GM21737 (cell line): ENCODE results near the gene MCM10.
"Not testable (repeated sequence)": the region's sequence is repeated elsewhere in the genome, so short reads cannot be mapped to it uniquely, and the experiment has no call there.

ENCODE experiments used
- ATAC-seq: cut with Tn5 transposase; IDR thresholded peaks from one replicate; pipeline ENCODE4 v1.9.1; 2021; ENCODE audit warnings: mild to moderate bottlenecking, moderate library complexity; ENCODE audit not compliant: unreplicated experiment

Gene MCM10

GRCh38 chr10:13219685-13220670 is 58.6 kb downstream of the MCM10 start:
- peak; percentile 77 for ATAC-seq

- ATAC-seq, result no peak
Measured at GRCh38 chr10:13221572-13221971, 60.2 kb downstream of the MCM10 start.

GRCh38 chr10:13222151-13222550 is 60.8 kb downstream of the MCM10 start:
- no peak for ATAC-seq

DNA sequence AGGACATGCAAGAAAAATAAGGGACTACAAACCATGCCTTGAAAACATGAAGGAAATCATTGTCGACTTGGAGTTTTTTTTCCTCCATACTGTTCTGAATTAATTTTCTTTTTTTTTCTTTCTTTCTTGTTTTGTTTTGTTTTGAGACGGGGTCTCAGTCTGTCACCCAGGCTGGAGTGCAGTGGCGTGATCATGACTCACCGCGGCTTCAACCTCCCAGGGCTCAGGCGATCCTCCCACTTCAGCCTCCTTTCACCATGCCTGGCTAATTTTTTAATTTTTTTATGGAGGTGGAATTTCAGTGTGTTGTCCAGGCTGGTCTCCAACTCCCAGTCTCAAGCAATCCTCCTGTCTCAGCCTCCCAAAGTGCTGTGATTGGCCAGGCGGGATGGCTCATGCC is 61.2 kb downstream of the MCM10 start:
- ATAC-seq, result no peak

- no peak for ATAC-seq
Measured at GRCh38 chr10:13223241-13223640, 61.9 kb downstream of the MCM10 start.

DNA sequence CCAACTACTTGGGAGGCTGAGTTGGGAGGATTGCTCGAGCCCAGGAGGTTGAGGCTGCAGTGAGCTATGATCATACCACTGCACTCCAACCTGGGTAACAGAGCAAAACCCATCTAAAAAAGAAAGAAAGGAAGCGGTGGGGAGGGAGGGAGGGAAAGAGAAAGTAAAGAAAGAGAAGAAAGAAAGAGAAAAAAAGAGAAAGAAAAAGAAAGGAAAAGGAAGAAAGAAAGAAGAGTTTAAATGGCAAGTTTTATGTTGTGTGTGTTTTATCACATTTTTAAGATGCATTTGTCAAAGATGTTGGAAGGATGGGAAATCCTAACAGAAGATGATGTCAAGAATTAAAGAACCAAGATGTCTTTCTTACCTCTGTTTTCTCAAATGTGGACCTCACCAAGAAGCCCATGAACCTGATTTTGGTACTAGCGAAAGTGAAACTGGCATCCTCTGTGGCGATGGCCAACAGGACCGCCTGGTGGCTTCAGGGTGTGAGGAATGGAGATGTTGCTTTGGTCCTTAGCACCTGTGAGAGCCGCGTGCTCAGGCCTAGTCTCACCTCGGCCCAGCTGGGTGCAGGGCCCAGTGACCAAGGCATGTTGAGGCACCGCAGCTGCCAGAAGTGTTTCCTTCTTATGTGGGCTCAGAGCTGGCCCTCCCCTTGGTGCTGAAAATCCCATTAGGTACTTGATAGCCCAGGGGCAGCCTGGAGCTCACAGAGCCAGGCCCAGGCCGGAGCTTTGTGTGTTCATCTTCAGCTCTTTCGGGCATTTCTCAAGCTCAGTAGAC is 63.0 kb downstream of the MCM10 start:
- no peak for ATAC-seq

GRCh38 chr10:13225601-13226000 is 64.2 kb downstream of the MCM10 start:
- no peak for ATAC-seq

DNA sequence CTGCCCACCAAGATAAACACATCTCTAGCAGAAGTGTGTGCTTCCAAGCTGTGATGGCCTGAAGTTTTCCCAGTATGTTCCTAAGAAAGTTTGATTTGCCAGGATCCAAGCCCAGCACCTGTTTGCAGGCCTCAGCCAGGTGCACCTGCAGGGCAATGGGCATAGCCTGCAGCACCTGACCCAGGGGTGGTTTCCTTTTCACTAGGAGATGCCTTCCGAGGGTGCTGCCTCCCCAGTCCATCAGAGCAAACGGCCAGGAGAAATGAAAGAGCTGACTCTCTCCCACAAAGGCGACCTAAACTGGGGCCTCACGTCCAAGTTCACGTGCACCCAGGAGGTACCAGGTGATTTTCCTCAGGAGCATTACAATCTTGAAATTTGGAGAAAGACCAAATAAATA is 65.7 kb downstream of the MCM10 start:
- no peak for ATAC-seq

GRCh38 chr10:13231190-13231589 is 69.8 kb downstream of the MCM10 start:
- no peak for ATAC-seq

DNA sequence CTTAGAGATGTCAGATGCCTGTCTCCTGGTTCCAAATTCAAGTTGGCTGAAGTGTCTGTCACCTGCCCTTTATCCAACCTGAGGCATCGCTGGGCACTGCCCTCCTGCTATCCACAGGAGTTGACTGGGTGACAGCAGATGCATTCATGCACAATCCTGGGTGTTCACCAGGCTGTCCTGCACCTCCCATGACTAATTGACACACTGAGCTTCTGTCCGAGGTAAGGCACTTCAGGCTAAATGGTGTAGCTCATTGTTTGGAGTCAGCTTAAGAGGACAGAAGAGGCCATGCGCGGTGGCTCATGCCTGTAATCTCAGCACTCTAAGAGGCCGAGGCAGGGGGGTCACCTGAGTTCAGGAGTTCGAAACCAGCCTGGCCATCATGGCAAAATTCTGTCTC is 70.5 kb downstream of the MCM10 start:
- no peak for ATAC-seq

- ATAC-seq, result no peak
Measured at GRCh38 chr10:13233358-13233757, 72.0 kb downstream of the MCM10 start.

DNA sequence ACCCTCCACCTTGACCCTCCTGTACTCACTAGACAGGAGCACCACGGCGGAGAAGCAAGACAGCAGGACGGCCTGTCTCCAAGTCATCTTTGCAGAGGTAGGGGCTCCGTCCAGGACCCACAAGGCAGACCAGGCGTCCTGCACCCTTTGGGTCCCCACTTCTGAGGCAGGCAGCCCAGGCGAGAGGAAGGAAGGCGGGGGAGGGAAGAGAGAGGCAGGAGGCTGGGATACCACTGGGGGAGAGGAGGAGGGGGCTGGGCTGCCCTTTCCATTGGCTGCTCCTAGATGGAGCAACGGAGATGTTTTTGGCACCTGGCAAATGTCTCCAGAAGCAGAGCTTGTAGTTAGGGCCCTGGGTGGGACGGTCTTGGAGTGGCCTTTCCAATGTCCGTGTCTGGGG is 72.8 kb downstream of the MCM10 start, which contains the start of gene UCMA:
UCMA (minus strand) TSS at position 203 of the 400 bp plus-strand sequence; CDS start at position 87, 116 bp downstream.
- no peak for ATAC-seq

DNA sequence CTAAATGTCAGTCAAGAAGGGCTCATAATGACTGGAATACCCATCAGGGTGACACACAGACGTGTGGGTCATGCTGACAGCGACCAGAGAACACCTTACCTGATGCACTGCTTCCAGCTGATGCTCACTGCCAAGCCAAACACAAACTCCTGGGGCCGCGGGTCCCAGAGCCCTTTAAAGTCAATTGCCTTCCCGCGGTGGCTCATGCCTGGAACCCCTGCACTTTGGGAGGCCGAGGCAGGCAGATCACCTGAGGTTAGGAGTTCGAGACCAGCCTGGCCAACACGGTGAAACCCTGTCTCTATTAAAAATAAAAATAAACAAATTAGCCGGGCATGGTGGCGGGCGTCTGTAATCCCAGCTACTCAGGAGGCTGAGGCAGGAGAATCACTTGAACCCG is 73.4 kb downstream of the MCM10 start:
- not testable (repeated sequence) for ATAC-seq

- no peak for ATAC-seq
Measured at GRCh38 chr10:13236638-13237037, 75.3 kb downstream of the MCM10 start.

DNA sequence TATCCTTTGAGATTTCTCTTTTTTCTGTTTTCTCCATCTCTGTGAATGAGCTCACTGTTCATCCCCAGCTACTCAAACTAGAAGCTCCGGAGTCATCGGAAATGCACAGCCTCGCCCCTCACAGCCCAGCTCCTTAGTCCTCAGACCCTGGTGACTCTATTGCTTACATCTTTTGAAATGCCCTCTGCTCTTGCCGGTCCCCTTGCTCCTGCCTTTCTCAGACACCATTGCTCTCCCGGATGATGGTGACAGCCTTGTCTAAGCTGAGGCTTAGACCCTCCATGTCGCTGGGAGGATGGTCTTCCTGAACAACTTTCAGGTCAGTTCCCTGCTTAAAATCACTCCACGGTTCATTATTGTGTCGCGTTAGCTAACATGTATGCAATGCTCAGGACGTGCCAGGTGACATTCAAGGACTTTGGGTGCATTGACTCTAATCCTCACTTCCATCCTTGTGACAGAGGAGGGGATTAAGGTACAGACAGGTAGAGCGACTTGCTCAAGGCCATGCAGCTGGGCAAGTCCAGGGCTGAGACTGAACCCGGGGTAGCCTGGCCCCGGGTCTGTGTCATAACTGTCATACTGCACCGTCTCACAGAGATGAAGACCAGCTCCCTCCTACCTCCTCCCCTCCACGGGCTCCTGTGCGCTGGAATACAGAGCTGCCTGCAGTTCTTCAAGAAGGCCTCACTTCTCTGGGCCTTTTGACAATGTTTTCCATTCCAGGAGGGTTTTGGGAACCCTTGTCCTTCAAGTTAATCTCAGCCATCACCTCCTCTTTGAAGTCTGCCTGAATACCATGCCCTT is 77.1 kb downstream of the MCM10 start:
- ATAC-seq, result no peak

GRCh38 chr10:13239923-13240322 is 78.6 kb downstream of the MCM10 start:
- no peak for ATAC-seq

- no peak for ATAC-seq
Measured at GRCh38 chr10:13241613-13242012, 80.3 kb downstream of the MCM10 start.

DNA sequence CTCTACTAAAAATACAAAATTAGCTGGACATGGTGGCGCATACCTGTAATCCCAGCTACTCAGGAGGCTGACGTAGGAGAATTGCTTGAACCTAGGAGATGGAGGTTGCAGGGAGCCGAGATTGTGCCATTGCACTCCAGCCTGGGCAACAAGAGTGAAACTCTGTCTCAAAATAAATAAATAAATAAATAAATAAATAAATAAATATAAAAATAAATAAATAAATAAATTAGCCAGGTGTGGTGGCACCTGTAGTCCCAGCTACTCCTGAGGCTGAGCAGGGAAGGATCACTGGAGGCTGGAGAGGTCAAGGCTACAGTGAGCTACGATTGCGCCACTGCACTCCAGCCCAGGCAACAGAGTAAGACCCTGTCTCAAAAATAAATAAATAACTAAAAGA is 80.9 kb downstream of the MCM10 start:
- ATAC-seq, result not testable (repeated sequence)

GRCh38 chr10:13247246-13247645 is 85.9 kb downstream of the MCM10 start:
- no peak for ATAC-seq

GRCh38 chr10:13247784-13248183 is 86.4 kb downstream of the MCM10 start:
- ATAC-seq, result no peak

- no peak for ATAC-seq
Measured at GRCh38 chr10:13253726-13254125, 92.4 kb downstream of the MCM10 start.
